Hematopoietic multipotent progenitor cell (in vitro differentiated cells): Measurements from ENCODE around the gene SCAPER. TPM values are rescaled to one million over a fixed set of nuclear protein-coding genes. Genes with fewer than 3 reads are reported as not detected.
"Not testable (repeated sequence)": the region's sequence is repeated elsewhere in the genome, so short reads cannot be mapped to it uniquely, and the experiment has no call there.

ENCODE experiments used
- DNase-seq, 3 donors: peaks; one replicate each; pipeline ENCODE4 v3.0.0-alpha.2; 2011 to 2015; ENCODE audit warnings: low read depth in 2 of 3, low spot score in 2 of 3
- total RNA-seq: library from RNA; depleted of rRNA; stranded (reverse); fragments of >200 nt; gene quantifications from one replicate; pipeline ENCODE4 v1.2.3, GENCODE V29; 2012

Gene SCAPER
- total RNA-seq, 1 donor = 9.4 TPM

DNA sequence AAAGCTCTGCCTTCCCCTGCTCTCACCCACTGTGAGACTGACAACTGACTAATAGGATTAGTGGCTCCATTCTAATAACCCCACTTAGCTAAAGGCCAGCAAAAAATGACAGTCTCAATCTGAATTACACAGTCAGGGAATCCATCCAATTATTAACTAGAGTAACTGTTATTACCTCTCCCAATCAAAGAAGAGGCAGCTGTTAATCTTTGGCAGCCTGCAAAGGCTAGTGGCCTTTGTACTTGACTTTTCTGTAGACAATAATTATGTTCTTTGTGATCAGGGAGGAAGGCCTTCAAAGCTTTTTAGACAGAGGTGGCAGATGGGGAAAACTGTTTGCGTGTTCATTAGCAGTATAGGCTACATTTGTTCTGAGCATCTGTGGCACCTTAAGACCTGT, 390.9 kb downstream of the SCAPER start:
- DNase-seq = no peak

DNA sequence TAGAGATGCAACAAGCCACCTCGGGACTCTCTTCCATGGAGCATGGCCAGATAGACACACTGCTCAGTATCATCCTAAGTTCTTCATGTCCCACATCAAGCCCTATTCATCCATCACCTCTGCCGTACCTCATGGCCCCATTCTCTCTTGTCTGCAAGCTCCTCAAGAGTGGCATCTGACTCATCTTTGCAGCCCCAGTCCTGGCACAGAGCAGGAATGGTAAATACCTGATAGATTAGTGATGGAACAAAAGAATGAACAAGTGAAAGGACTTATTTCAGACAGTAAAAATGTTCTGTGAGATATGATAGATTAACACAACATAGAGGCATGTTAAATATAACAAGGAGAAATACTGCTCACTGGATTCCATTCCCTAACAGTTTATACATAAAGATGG, 392.2 kb downstream of the SCAPER start:
- DNase-seq = no peak

DNA sequence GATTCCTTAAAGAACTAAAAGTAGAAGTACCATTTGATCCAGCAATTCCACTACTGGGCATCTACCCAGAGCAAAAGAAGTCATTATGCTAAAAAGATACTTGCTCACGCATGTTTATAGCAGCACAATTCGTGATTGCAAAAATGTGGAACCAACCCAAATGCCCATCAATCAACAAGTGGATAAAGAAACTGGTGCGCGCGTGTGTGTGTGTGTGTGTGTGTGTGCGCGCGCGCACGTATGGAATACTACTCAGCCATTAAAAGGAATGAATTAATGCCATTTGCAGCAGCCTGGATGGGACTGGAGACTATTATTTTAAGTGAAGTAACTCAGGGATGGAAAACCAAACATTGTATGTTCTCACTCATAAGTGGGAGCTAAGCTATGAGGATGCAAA, 394.5 kb downstream of the SCAPER start:
- DNase-seq = not testable (repeated sequence)

DNA sequence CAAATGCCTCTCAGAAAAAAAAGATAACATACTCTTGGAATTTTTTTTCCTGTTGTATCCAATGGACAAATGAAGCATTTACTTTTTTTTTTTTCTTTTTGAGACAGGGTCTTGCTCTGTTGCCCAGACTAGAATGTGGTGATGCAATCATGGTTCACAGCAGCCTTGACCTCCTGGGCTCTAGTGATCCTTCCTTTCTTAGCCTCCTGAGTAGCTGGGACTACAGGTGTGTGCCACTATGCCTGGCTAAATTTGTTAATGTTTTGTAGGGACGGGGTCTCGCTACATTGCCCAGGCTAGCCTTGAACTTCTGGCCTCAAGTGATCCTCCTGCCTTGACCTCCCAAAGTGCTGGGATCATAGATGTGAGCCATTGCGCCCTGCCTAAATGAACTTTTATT, 401.3 kb downstream of the SCAPER start:
- DNase-seq = no peak

DNA sequence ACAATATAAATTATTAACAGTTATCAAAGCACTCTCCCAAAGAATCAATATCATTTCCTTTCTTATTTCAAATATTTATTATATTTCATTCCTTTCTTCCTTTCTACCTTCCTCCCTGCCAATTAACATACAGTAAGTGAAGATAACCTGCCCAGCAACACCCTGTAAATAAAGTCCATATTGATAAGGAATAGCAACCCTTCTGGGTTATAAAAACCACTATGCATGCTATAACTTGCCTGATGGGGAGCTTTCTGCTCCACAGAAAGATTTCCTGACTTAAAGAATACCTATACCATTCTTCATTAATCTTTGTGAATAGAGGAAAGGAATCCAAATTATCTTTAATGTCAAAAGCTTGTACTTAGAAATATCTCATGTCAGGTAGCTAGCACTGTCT, 402.0 kb downstream of the SCAPER start:
- DNase-seq = no peak

DNA sequence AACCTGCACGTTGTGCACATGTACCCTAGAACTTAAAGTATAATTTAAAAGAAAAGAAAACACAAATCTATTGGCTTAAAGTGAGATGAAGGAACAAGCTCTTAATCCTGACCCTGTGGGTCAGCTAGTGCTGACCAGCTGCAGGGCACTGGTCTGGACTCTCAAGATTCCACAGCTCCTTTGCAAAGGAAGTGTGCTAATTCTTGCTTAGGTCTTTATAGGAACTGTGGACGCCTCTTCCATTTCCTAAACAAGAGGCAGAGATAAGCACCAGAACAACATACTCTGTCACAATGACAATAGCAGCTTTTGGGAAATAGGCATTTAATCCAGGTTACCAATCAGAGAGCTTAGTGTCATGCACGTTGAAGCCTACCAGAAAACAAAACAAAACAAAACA, 402.5 kb downstream of the SCAPER start:
- no peak for DNase-seq

DNA sequence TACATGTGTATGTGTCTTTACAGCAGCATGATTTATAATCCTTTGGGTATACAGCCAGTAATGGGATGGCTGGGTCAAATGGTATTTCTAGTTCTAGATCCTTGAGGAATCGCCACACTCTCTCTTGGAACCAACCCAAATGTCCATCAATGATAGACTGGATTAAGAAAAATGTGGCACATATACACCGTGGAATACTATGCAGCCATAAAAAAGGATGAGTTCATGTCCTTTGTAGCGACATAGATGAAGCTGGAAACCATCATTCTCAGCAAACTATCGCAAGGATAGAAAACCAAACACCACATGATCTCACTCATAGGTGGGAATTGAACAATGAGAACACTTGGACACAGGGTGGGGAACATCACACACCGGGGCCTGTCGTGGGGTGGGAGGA, 403.0 kb downstream of the SCAPER start:
- DNase-seq = not testable (repeated sequence)

DNA sequence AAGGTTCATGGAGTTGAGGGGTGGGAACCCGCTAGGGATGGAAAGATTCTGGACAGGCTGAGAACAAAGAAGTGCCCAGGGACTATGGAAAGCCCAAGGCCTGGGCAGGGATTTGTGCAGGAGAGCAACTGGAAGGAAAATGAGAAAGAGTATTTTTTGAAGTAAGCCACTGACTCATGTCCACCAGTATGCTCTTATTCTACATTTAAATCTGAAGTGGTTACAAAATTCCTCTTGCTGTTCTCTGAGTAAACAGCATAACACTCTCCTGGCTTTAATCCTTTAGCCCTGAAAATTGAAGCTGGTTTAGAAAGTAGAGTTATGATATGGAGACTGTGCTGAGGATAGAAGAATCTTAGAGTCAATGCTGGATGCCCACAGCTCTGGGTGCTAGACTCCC, 403.4 kb downstream of the SCAPER start:
- DNase-seq = no peak

DNA sequence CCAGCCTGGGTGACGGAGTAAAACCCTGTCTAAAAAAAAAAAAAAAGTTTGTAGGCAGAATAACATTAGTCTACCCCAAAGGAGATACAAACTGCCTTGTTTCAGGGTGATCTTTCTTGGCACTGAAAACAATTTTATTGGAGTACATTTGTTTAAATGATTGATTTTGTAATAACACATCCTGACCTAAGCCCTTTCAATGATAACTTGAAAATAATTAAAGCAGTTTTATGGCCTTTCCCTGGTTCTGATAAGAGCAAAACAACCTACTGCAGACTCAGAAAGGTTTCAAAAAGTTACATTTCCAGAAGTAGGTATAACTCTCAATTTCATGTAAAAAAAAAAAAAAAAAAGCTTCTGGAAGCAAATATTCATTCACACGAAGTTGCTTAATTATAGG, 404.1 kb downstream of the SCAPER start:
- no peak for DNase-seq

DNA sequence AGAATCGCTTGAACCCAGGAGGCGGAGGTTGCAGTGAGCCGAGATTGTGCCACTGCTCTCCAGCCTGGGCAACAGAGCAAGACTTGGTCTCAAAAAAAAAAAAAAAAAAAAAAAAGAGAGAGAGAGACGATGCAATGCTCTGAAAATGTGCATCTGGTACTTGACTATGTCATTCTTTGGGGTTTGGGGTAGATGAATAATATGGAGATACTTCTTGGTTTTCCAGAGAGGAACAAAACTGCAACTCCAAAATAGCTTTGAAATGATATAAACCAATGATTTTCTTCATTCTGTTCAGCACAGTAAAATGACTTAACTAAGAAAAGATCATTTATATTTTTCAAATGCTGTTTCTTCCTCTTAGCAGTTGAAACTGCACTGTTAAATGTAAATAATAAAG, 409.7 kb downstream of the SCAPER start:
- DNase-seq = no peak

DNA sequence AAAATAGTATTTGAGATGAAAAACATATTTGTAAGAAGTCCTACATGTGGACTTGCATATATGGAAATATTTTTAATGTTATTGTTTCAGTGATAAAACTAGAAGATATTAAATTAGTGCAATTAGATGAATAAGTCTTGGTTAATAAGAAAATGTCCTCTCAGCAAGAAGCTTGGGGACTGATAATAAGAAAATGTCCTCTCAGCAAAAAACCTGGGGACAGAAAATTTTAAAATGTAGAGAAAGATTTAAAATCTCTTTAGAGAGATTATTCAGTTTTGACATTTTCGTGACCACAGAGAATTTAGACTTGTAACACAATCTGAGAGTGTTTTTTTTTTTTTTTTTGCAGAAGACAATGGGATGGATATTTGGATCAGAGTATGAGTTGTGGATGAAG, 412.6 kb downstream of the SCAPER start:
- DNase-seq = no peak

DNA sequence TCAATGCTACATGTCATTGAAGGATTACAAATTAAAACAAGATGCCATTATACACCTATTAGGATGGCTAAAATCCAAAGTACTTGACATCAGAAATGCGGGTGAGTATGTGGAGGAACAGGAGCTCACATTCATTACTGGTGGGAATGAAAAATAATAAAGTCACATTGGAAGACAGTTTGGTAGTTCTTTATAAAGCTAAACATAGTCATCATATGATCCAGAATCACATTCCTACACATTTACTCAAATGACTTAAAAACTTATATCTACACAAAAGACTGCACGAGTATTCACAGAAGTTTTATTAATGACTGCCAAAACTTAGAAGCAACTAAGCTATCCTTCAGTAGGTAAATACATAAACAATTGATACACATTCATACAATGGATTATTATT, 421.4 kb downstream of the SCAPER start:
- no peak for DNase-seq

DNA sequence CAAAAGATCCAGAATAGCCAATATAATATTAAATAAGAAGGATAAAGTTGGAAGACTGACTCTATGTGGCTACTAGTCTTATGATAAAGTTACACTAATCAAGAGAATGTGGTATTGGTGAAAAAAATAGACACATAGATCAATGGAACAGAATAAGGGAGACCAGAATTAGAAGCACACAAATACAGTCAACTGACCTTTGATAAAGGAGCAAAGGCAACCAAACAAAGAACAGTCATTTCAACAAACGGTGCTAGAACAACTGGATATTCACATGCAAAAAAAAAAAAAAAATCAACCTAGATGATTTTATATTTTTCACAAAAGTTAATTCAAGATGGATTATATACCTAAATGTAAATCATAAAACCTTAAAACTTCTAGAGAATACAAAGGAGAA, 422.1 kb downstream of the SCAPER start:
- no peak for DNase-seq

DNA sequence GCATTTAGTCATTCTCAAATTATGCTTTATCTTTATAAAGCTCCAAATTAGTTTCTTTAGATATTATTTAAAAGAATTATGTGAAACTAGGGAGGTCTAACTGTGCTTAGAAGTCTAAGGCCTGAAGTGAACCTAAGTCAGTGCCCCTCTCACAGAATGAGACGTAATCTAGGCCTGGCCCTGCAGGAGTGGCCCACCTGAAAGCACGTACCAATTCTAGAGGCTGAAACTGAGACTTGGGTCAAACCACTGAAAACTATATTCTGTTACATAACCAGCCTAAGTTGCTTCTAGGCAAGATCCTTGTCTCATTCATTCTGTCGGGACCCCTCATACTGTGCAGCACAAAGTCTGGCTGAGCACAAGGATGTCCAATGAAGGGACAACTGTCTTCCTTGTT, 424.9 kb downstream of the SCAPER start:
- DNase-seq = no peak

DNA sequence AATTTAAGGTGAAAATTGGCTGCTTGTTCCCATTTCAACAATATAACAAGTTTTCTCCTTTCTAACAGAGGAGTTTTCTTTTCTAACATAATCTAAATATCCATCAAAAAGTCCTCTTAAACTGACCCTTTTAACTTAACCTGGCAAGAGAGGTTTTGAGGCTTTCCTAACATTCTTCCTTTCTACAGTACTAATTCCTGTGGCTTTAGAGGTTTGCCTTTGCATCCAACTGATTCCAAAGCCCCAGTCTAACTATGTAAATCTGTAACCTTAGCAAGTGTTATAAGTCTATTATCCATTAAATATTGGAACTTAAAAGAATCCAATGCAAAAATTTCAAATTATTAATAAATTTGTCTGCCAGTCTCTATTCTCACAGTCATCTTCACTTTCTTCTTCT, 434.4 kb downstream of the SCAPER start:
- DNase-seq = no peak

DNA sequence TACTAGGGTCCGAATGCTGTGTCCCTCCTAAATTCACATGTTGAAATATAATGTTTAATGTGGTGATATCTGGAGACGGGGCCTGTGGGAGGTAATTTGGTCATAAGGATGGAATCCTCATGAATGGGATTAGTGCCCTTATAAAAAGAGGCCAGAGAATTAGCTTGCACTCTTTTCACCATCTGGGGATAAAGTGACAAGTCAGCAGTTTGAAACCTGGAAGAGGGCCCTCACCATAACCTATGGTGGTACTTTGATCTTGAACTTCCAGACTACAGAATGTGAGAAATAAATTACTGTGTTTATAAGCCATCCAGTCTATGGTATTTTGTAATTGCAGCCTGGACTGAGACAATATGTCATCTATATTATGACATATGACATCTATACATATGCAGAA, 436.4 kb downstream of the SCAPER start:
- DNase-seq = no peak

DNA sequence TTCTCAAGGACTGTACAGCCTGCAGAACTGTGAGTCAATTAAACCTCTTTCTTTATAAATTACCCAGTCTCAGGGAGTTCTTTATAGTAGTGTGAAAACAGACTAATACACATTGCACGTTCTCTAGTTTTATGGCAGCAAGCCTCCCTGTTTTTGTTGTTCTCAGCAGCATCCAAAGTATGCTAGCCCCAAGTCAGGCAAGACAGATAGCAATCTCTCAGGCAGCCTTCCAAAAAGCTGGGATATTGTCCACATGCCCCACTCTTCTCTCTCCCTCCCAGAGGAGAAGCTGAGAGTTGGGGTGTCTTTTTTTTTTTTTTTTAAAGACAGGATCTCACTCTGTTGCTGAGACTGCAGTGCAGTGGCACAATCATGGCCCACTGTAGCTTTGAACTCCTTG, 438.0 kb downstream of the SCAPER start:
- DNase-seq = no peak

DNA sequence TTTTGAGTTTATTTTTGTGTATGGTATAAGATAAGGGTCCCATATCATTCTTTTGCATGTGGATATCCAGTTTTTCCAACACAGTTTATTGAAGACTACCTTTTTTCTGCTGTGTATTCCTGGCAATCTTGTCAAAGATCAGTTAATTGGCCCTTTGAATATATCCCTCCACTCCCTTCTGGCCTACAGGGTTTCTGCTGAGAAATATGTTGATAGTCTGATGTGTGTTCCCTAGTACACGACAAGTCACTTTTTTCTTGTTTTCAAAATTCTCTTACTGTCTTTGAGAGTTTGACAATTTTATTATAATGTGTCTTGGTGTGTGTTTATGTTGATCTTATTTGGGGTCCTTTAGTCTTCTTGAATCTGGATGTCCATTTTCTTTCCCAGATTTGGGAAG, 439.4 kb downstream of the SCAPER start:
- no peak for DNase-seq

DNA sequence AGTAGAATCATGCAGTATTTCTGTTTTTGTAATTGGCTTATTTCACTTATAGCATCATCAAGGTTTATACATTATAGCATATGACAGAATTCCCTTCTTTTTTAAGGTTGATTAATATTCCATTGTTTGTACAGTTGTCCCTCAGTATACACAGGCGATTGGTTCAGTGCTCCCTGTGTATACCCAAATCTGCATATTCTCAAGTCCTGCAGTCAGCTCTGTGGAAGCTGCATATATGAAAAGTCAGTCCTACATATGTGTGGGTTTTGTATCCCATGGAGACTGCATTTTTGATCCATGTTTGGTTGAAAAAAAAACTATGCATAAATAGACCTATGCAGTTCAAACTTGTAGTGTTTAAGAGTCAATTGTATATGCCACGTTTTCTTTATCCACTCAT, 440.9 kb downstream of the SCAPER start:
- DNase-seq = no peak

DNA sequence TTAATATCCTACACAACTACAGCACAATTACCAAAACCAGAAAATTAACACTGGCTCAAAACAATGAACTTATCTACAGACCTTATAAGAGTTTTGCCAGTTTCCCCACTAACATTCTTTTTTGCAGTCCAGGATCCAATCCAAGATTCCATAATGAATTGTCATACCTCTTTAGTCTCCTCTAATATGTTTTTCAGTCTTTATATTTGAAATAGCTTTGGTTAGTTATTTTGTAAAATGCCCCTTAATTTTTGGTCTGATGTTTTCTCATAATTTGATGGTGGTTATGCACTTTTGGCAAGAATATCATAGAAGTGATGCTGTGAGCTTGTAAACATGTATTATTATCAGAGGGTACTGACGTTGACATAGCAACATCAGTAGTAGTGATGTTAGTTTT, 444.3 kb downstream of the SCAPER start:
- no peak for DNase-seq

DNA sequence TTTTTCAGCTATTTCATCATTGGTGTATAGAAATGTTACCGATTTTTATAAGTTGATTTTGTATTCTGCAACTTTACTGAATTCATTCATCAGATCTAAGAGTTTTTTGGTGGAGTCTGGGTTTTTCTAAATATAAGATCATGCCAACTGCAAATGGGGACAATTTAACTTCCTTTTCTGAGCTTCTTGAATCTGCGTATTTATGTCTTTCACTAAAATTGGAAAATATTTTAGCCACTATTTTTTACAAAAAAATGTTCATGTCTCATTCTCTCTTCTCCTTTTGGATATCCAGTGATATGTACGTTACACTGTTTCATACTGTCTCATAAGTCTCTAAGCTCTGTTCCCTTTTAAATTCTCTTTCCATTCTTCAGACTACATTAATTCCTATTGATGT, 444.8 kb downstream of the SCAPER start:
- no peak for DNase-seq

DNA sequence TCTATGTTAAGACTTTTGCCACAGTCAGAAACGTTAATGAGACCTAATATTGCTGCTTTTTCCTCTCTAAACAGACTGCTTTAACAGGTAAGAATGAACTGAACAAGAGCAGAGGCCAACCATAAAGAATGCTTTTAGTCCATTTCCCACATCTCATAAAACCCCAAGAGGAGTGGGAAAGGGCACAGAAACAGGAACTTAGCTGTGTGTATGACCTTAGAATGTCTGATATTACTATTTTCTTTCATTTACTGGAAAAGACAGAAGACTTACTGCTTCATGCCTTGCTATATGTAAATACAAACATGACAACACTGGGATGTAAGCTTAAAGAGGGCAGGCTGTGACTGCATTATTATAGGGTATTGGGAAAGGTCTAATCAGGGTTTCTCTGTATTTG, 453.6 kb downstream of the SCAPER start:
- peak in 1 of 3 donors; percentile 1 for DNase-seq

DNA sequence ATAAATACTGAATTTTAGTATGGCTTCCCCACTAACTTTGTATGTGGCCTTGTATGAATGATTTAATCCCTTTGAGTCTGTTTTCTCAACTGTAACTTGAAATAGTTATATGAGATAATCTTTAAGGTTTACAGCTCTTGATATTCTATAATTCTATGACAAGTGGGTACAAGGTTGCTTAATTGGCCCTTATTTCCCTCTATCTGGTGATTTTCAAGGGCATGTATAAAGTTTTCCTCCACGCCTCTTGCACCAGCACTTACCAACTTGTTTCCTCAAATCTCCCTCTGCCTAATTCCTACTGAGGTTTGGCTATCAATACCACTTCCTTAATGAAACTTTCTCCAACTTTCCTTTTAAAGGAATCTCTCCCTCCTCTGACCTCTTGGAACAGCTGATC, 455.7 kb downstream of the SCAPER start:
- DNase-seq = no peak

DNA sequence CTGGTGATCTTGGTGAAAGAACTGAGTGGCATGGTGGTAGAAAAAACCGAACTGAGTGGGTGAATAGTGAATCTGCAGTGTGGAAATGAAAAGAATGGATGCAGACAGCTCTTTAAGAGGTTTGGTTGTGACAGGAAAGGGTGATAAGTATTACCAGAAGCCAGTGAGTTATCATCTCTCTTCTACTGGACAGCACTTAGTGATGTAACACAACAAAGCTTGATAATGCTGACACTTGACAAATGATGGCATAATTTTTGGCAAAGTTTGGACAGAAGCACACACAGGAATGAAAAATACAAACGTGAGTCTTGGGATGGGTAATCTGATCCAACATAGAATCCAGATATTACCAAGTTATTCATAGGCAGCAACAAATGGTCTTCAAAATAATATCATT, 456.4 kb downstream of the SCAPER start:
- DNase-seq = no peak
